NCI-H2107 treated with DMSO at 0.1 percent for 48 hours (cell line): ENCODE data around the gene SLC22A16.

ENCODE experiments used
- DNase-seq: peaks from one replicate; lab custom pipeline; 2025; ENCODE audit not compliant: unreplicated experiment; lab: John Stamatoyannopoulos, UW

SLC22A16 gene

GRCh38 chr6:110408901-110409300 lies 67.5 kb downstream of the SLC22A16 start:
- no peak for DNase-seq

DNA sequence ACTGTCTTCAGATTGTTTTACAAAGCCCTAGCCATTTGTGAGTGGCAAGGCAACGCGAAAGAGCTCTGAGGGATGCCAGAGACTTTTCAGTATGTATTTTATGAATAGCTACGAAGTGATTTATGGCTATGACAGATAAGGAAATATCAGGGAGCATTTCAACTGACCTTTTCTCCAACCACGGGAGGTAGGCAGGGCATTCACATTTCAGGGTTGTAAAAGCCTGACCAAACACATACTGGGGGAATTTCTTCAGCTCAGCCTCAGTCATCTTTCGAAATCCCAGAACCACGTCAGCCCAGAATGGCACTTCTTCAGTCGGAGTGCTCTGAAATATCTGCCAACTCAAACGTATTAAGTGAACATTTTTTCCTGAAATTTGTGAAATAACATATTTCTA lies 71.8 kb downstream of the SLC22A16 start:
- DNase-seq: no peak

- no peak for DNase-seq
Measured at GRCh38 chr6:110401585-110402176, 74.7 kb downstream of the SLC22A16 start.

DNA sequence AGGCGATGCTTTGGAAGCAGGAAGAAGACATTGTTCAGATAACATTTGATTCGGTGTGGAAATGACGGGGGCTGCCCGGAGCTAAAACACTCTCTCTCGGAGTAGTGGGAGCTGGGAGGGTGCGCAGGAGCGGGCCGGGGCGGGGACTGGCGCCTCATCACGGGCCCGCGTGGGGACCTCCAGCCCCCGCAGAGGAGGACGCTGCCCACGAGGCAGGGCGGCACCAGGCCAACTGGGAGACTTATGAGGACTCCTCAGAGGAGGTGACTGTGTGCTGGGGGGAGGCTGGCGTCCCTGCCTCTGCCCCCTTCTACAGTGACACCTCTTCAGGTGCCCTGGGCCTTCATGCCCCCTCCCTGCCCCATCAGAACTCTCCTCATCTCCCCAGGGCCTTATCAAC lies 76.2 kb downstream of the SLC22A16 start:
- no peak for DNase-seq

DNA sequence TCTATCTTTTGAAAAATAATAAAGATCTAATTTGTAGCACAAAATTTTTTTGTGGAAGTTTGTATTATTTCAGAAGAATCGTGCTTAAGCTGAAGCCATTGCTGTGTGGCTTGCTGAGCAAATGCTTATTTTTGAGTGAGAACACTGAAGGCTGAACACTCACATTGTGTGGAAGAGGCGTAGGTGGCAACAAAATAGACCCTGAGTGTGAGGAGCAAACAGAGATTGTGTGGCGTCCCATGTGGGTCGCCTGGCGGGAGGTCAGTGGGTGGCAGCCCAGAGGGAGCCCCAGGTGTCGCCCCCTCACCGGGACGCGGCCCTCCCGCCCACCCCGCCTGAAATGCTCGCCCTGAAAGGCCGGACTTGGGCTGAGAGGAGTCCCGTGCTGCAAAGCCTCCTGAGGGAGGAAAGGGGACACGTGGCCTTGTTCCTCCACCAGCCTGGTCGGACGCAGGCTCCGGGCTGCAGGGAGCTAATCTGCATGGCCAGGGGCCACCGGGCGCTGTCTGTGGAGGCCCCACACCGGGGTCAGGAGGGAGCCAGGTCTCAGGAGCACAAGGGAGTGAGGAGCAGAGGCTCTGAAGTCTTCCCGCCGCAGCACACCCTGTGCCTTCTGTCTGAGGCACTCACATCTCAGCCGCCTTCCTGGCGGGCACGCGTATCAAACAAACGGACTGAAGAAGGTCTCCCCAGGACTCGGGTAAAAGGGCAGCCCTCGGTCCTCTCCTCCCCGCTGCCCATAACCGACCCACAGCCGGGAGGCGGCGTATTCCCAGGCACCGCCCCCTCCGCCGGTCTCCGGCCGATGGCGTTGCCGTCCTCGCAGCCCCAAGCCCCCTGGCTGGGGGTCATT lies 77.0 kb downstream of the SLC22A16 start:
- no peak for DNase-seq

- no peak for DNase-seq
Measured at GRCh38 chr6:110398778-110399177, 77.6 kb downstream of the SLC22A16 start.

DNA sequence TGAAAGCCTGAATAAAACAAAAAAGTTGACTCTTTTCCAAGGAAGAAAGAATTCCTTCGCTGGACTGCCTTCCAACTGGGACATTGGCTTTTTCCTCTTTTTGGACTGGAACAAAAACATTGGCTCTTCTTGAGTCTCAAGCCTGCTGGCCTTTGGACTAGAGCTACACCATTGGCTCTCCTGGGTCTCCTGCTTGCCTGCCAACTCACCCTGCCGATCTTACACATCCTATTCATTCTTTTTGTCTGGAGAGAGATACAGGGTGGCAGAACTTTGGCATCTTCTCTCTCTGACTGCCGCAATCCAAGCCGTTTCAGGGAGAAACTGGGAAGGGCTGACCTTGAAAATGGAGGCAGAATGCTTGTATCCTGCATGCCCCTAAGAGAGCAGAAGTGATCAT lies 81.2 kb downstream of the SLC22A16 start:
- DNase-seq: no peak

- DNase-seq: no peak
Measured at GRCh38 chr6:110394409-110394808, 82.0 kb downstream of the SLC22A16 start.

DNA sequence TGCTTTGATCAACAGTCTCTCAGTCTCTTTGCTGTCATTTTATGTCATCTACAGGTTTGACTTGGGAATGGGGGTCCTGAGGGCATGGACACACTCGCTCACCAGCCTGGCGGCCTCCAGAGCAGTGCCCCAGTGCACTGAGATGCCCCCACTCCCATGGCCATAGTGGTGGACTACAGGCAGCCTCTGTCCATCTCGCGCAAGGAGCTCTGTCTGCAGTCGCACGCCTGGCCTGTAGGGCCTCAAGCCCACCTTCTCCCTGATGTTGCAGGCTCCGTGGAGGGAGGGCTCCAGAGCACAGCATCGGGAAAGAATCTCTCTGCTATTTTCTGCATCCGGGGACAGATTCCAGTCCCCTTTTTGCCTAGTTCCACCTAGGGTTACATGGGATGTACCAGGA lies 83.7 kb downstream of the SLC22A16 start:
- no peak for DNase-seq

- peak; percentile 35 for DNase-seq
Measured at GRCh38 chr6:110390404-110390803, 86.0 kb downstream of the SLC22A16 start.

DNA sequence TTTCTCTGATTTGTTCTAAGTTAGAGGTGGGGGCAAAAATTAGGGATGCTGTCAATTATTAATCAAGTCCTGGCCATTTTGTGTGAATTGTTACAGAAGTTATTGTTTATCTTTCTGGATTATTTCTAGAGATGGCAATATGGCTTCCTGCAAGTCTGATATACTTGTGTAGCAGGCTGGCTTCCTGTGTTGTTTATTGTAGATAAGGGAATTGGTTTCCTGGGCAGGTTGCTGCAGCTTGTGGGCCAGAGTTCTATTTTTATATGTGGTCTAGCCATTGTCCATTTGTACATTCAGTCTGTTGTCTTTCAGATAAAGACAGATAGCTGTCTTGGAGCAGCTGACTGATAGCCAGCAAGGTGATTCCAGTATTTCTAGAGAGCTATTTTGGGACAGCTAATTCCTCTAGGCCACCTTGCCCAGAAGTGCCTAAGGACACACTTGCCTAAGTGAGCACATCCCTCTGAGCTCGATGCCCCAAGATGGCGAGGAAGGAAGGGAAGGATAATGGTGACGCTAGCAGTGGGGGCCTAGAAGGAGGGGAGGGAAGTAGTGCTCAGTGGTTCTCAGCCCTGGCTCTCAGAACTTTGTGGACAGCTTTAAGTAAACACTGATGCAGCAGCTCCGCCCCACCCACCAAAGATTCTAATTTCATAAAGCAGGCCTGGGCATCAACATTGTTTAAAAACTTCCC lies 86.6 kb downstream of the SLC22A16 start:
- no peak for DNase-seq

DNA sequence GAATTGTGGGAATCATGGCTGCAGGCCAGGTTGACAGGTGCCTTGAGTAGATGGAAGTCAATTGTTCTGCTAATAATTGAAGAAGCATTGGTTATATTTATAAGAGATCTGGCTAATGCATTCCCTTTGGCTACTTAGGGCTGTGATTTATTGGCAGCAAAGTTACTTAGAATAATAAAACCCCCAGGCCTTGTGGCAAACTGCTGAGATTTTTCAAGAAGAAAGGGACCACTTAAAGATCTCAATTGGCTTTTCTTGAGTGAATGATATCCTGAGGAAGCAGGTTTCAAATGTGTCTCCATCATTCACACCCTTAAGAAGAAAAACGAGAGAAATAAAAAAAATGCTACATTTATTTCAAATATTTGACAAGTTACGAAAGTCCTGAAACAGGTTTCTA lies 88.4 kb downstream of the SLC22A16 start:
- DNase-seq: no peak

GRCh38 chr6:110385458-110385863 lies 91.0 kb downstream of the SLC22A16 start:
- no peak for DNase-seq

DNA sequence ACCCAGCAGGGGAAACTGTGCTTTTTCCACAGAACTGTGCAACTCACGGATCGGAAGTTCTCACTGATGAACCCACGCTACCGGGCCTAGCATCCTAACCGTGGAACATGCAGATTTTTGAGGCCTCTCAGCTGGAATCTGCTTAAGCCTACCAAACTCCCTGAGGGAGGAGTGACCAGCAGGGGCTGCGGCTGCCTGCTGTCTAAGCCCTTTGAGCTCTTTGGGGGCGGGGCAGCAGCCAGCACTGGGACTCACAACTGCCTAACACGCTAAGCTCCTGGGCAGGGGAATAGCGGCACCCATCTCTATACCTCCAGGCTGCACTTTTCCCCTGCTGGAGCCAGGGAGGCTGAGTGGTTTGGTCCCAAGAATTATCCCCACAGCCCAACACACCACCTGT lies 97.9 kb downstream of the SLC22A16 start:
- no peak for DNase-seq
